Small intestine (tissue), 7 donors: ENCODE results near the gene PSTPIP1. TPM values are rescaled to one million over a fixed set of nuclear protein-coding genes. Genes with fewer than 3 reads are reported as not detected.
A peak's percentile ranks its signal among the peaks of the same experiment; 100 is the strongest.

Source experiments
- DNase-seq, 2 donors: peaks; one replicate each; pipeline versions ENCODE4 v3.0.0 to v3.0.0-alpha.2; 2013
- FAIRE-seq: peaks from 2 replicates; lab custom pipeline; 2012; peaks lifted over from hg19 to GRCh38; lab: Jason Lieb, UNC
- H3K27ac ChIP-seq, 3 donors: one replicate each; pipeline ENCODE4 v1.5.1; 2013; ENCODE audit warnings: low read length in 2 of 3, mild to moderate bottlenecking in 2 of 3, control low read depth in 1 of 3, inconsistent platforms in 1 of 3, low read depth in 1 of 3, moderate library complexity in 1 of 3
- H3K27me3 ChIP-seq, 3 donors: one replicate each; pipeline ENCODE4 v1.6.1; 2013; ENCODE audit warnings: low read length in 3 of 3, inconsistent platforms in 1 of 3; ENCODE audit not compliant: control insufficient read depth in 3 of 3, insufficient read depth in 3 of 3
- H3K36me3 ChIP-seq, 3 donors: one replicate each; pipeline ENCODE4 v1.6.1; 2013; ENCODE audit warnings: low read length in 3 of 3, inconsistent platforms in 1 of 3, low read depth in 1 of 3, mild to moderate bottlenecking in 1 of 3, moderate library complexity in 1 of 3; ENCODE audit not compliant: control insufficient read depth in 3 of 3, insufficient read depth in 2 of 3
- H3K4me1 ChIP-seq, 3 donors: one replicate each; pipeline ENCODE4 v1.6.1; 2013; ENCODE audit warnings: low read length in 2 of 3, inconsistent platforms in 1 of 3, low read depth in 1 of 3, mild to moderate bottlenecking in 1 of 3, moderate library complexity in 1 of 3; ENCODE audit not compliant: control insufficient read depth in 3 of 3, insufficient read depth in 2 of 3
- H3K4me3 ChIP-seq, 3 donors: one replicate each; pipeline ENCODE4 v1.5.1; 2013; ENCODE audit warnings: low read length in 3 of 3, control low read depth in 1 of 3, inconsistent platforms in 1 of 3, low read depth in 1 of 3, mild to moderate bottlenecking in 1 of 3, moderate library complexity in 1 of 3
- H3K9me3 ChIP-seq, 2 donors: one replicate each; pipeline ENCODE4 v1.6.1; 2013; ENCODE audit warnings: low read depth in 1 of 2, low read length in 1 of 2; ENCODE audit not compliant: control insufficient read depth in 2 of 2, insufficient read depth in 1 of 2
- WGBS, 3 donors: extraction: QIAGEN DNeasy Blood & Tissue Kit; methylation state at CpG; one replicate each; pipeline ENCODE4 v1.1.7; 2013; 5-methylcytosine and 5-hydroxymethylcytosine counted together
- polyA plus RNA-seq, 4 donors: library from polyadenylated mRNA; stranded (reverse) in 3 of 4; unstranded in 1 of 4; fragments of 200-250 nt in 3 of 4; fragments of 120-200 nt in 1 of 4; gene quantifications; one replicate each; pipeline versions ENCODE4 v1.2.1 to v1.2.3, GENCODE V29; 2013
- donor health status: healthy with polysubstance abuse.
- donor health status: control.
- donor health status: control.
- donor health status: Bipolar disorder and iron deficiency.
- donor health status: healthy.

PSTPIP1 gene
- polyA plus RNA-seq, 4 donors, result 1.8 to 17.0 (median 3.2) TPM

GRCh38 chr15:77058468-77058867 lies 63.5 kb downstream of the PSTPIP1 start:
- DNase-seq, result no peak
- Histone ChIP-seq H3K9me3 (no peaks in the 10 kb centered on the region), H3K4me1 (peaks cover 14 to 23% (median 16%) of the 10 kb centered on the region in 3 donors), H3K36me3 (peaks cover 0 to 5% (median 2%) of the 10 kb centered on the region in 3 donors), H3K27me3 (no peaks in the 10 kb centered on the region), H3K4me3 (no peak overlapping the region), H3K27ac (no peak overlapping the region)
- FAIRE-seq, result no peak
- WGBS, 3 donors, result 73 to 91% (median 82%) methylated on average over 4 of the region's 4 CpGs

- WGBS, 3 donors, result 30 to 34% (median 30%) methylated on average over 2 of the region's 2 CpGs
- Histone ChIP-seq H3K27me3 (no peaks in the 10 kb centered on the region), H3K4me3 (no peak overlapping the region), H3K36me3 (peaks cover 0 to 5% (median 2%) of the 10 kb centered on the region in 3 donors), H3K9me3 (no peaks in the 10 kb centered on the region), H3K4me1 (peaks cover 16 to 34% (median 17%) of the 10 kb centered on the region in 3 donors), H3K27ac (peak overlapping the region in 1 of 3 donors; percentile 65)
- DNase-seq (no peak), FAIRE-seq (no peak)
Measured at GRCh38 chr15:77059786-77060361, 64.9 kb downstream of the PSTPIP1 start.

GRCh38 chr15:77060546-77060945 lies 65.6 kb downstream of the PSTPIP1 start:
- Histone ChIP-seq H3K27ac (no peak overlapping the region), H3K4me3 (no peak overlapping the region), H3K27me3 (no peaks in the 10 kb centered on the region), H3K36me3 (peaks cover 0 to 6% (median 2%) of the 10 kb centered on the region in 3 donors), H3K4me1 (peaks cover 18 to 41% (median 19%) of the 10 kb centered on the region in 3 donors), H3K9me3 (no peaks in the 10 kb centered on the region)
- FAIRE-seq (no peak), DNase-seq (no peak)

- H3K4me1 ChIP-seq, result peaks cover 9 to 53% (median 15%) of the 10 kb centered on the region in 3 donors
- no peaks in the 10 kb centered on the region for H3K27me3 ChIP-seq
- peaks cover 0 to 3% (median 0%) of the 10 kb centered on the region in 3 donors for H3K36me3 ChIP-seq
- DNase-seq (no peak), FAIRE-seq (no peak)
- H3K4me3 ChIP-seq, result no peak overlapping the region
- H3K9me3 ChIP-seq, result no peaks in the 10 kb centered on the region
- peak overlapping the region in 1 of 3 donors; percentile 86 for H3K27ac ChIP-seq
Measured at GRCh38 chr15:77063249-77063648, 68.3 kb downstream of the PSTPIP1 start.

GRCh38 chr15:77064063-77064462 lies 69.1 kb downstream of the PSTPIP1 start:
- peaks cover 0 to 3% (median 0%) of the 10 kb centered on the region in 3 donors for H3K36me3 ChIP-seq
- H3K27ac ChIP-seq, result peak overlapping the region in 1 of 3 donors; percentile 86
- H3K27me3 ChIP-seq, result no peaks in the 10 kb centered on the region
- 36 to 64% (median 57%) methylated on average over 2 of the region's 2 CpGs for WGBS, 3 donors
- no peak for DNase-seq
- H3K4me1 ChIP-seq, result peaks cover 6 to 57% (median 10%) of the 10 kb centered on the region in 3 donors
- H3K4me3 ChIP-seq, result no peak overlapping the region
- FAIRE-seq, result no peak
- H3K9me3 ChIP-seq, result no peaks in the 10 kb centered on the region

GRCh38 chr15:77064539-77065308 lies 69.8 kb downstream of the PSTPIP1 start:
- peak overlapping the region in 2 of 3 donors; percentile 75 to 86 for H3K27ac ChIP-seq
- H3K9me3 ChIP-seq, result no peaks in the 10 kb centered on the region
- DNase-seq, result peak; percentile 56 to 77
- no peak for FAIRE-seq
- no peak overlapping the region for H3K4me3 ChIP-seq
- peaks cover 6 to 59% (median 9%) of the 10 kb centered on the region in 3 donors for H3K4me1 ChIP-seq
- H3K27me3 ChIP-seq, result no peaks in the 10 kb centered on the region
- WGBS, 3 donors, result 52 to 66% (median 62%) methylated on average over 6 of the region's 6 CpGs
- peaks cover 0 to 7% (median 0%) of the 10 kb centered on the region in 3 donors for H3K36me3 ChIP-seq

- DNase-seq (peak; percentile 93 to 97), FAIRE-seq (peak; percentile 64)
- no peaks in the 10 kb centered on the region for H3K27me3 ChIP-seq
- H3K27ac ChIP-seq, result peak overlapping the region; percentile 43 to 95 (median 63)
- no peak overlapping the region for H3K4me3 ChIP-seq
- H3K9me3 ChIP-seq, result no peaks in the 10 kb centered on the region
- peaks cover 3 to 54% (median 6%) of the 10 kb centered on the region in 3 donors for H3K4me1 ChIP-seq
- peaks cover 0 to 7% (median 0%) of the 10 kb centered on the region in 3 donors for H3K36me3 ChIP-seq
- 16 to 51% (median 35%) methylated on average over 3 of the region's 3 CpGs for WGBS, 3 donors
Measured at GRCh38 chr15:77066971-77067690, 72.2 kb downstream of the PSTPIP1 start.

- H3K36me3 ChIP-seq, result peaks cover 0 to 7% (median 0%) of the 10 kb centered on the region in 3 donors
- peak overlapping the region in 2 of 3 donors; percentile 4 to 14 for H3K4me3 ChIP-seq
- peaks cover 3 to 54% (median 6%) of the 10 kb centered on the region in 3 donors for H3K4me1 ChIP-seq
- no peak for FAIRE-seq
- H3K27me3 ChIP-seq, result no peaks in the 10 kb centered on the region
- peak; percentile 74 to 81 for DNase-seq
- 12 to 50% (median 22%) methylated on average over 3 of the region's 3 CpGs for WGBS, 3 donors
- no peaks in the 10 kb centered on the region for H3K9me3 ChIP-seq
- peak overlapping the region; percentile 87 to 95 (median 94) for H3K27ac ChIP-seq
Measured at GRCh38 chr15:77067691-77068367, 72.9 kb downstream of the PSTPIP1 start.
